HEK293 (cell line): ENCODE results near the gene PRKCG.
A peak's percentile ranks its signal among the peaks of the same experiment; 100 is the strongest.

ENCODE experiments used
- CTCF ChIA-PET: fragments of 350-600 bp; formaldehyde crosslinking; extraction: SDS; loops from one replicate; lab custom pipeline; 2021; ENCODE audit warnings: antibody characterized with exemption; lab: Yijun Ruan, JAX
- POLR2A ChIA-PET: fragments of 300-600 bp; formaldehyde crosslinking; extraction: SDS; loops from one replicate; lab custom pipeline; 2020; ENCODE audit warnings: antibody characterized with exemption, inconsistent platforms; lab: Yijun Ruan, JAX
- H3K27ac ChIP-seq: fragments of 200-500 bp; sonication (Bioruptor generic); 2 replicates; pipeline ENCODE4 v1.5.1; 2014; ENCODE audit warnings: low read depth, low read length, control low read depth, inconsistent platforms; ENCODE audit errors: extremely low read depth
- H3K36me3 ChIP-seq, 2 experiments: fragments of 200-500 bp in 1 of 2; sonication (Bioruptor generic) in 1 of 2; 1 replicate in 1 of 2; 2 replicates in 1 of 2; pipeline ENCODE4 v1.5.1; 2014 to 2017; ENCODE audit warnings: inconsistent platforms in 2 of 2, low read length in 2 of 2; ENCODE audit not compliant: control insufficient read depth in 2 of 2, insufficient read depth in 1 of 2
- H3K4me1 ChIP-seq: fragments of 200-500 bp; sonication (Bioruptor generic); 2 replicates; pipeline ENCODE4 v1.5.1; 2014; ENCODE audit warnings: mild to moderate bottlenecking, low read length, inconsistent platforms; ENCODE audit not compliant: control insufficient read depth, insufficient read depth
- H3K4me3 ChIP-seq: 2 replicates; pipeline ENCODE4 v1.5.1; 2011; ENCODE audit warnings: low read depth, mild to moderate bottlenecking, control low read depth, low read length, moderate library complexity
- H3K9me3 ChIP-seq: fragments of 200-500 bp; sonication (Bioruptor generic); 2 replicates; pipeline ENCODE4 v1.5.1; 2014; ENCODE audit warnings: low read depth, low read length, inconsistent platforms; ENCODE audit not compliant: control insufficient read depth, insufficient read depth
- GLI2 ChIP-seq: fragments of 450-650 bp; formaldehyde crosslinking; IDR thresholded peaks from 2 replicates; pipeline ENCODE4; 2017; ENCODE audit warnings: missing biosample characterization, missing genetic modification characterization, low read depth, borderline replicate concordance
- GLIS2 ChIP-seq: fragments of 450-650 bp; formaldehyde crosslinking; IDR thresholded peaks from 2 replicates; pipeline ENCODE4 v1.5.1; 2016; ENCODE audit warnings: missing biosample characterization, missing genetic modification characterization
- KLF16 ChIP-seq: fragments of 450-650 bp; formaldehyde crosslinking; IDR thresholded peaks from 2 replicates; pipeline ENCODE4 v1.5.1; 2017; ENCODE audit warnings: missing biosample characterization, missing genetic modification characterization
- MZF1 ChIP-seq: fragments of 450-650 bp; formaldehyde crosslinking; IDR thresholded peaks from 2 replicates; pipeline ENCODE4 v1.5.1; 2017; ENCODE audit warnings: missing biosample characterization, missing genetic modification characterization, borderline replicate concordance
- PRDM1 ChIP-seq: fragments of 450-650 bp; formaldehyde crosslinking; IDR thresholded peaks from 2 replicates; pipeline ENCODE4; 2016; ENCODE audit warnings: missing biosample characterization, missing genetic modification characterization
- SCRT2 ChIP-seq: fragments of 450-650 bp; formaldehyde crosslinking; IDR thresholded peaks from 2 replicates; pipeline ENCODE4 v1.5.1; 2016; ENCODE audit warnings: missing biosample characterization, missing genetic modification characterization
- ZBTB1 ChIP-seq: fragments of 450-650 bp; formaldehyde crosslinking; IDR thresholded peaks from 2 replicates; pipeline ENCODE4 v1.5.1; 2016; ENCODE audit warnings: missing biosample characterization, missing genetic modification characterization
- ZEB2 ChIP-seq: fragments of 450-650 bp; formaldehyde crosslinking; IDR thresholded peaks from 2 replicates; pipeline ENCODE4 v1.5.1; 2016; ENCODE audit warnings: missing biosample characterization, missing genetic modification characterization
- ZFP41 ChIP-seq: fragments of 450-650 bp; formaldehyde crosslinking; IDR thresholded peaks from 2 replicates; pipeline ENCODE4 v1.5.1; 2016; ENCODE audit warnings: missing biosample characterization, missing genetic modification characterization, borderline replicate concordance
- ZNF274 ChIP-seq, 2 experiments: fragments of 200-500 bp in 1 of 2; fragments of 450-650 bp in 1 of 2; sonication (Bioruptor generic) in 1 of 2; formaldehyde crosslinking in 1 of 2; IDR thresholded peaks; 2 replicates each; pipeline versions ENCODE4 v1.5.1 to v1.6.1; 2014 to 2016; ENCODE audit warnings: borderline replicate concordance in 1 of 2, inconsistent platforms in 1 of 2, low read length in 1 of 2, missing biosample characterization in 1 of 2, missing genetic modification characterization in 1 of 2
- ZNF416 ChIP-seq: fragments of 450-650 bp; formaldehyde crosslinking; IDR thresholded peaks from 2 replicates; pipeline ENCODE4 v1.5.1; 2016; ENCODE audit warnings: missing biosample characterization, missing genetic modification characterization
- ZNF521 ChIP-seq: fragments of 450-650 bp; formaldehyde crosslinking; IDR thresholded peaks from 2 replicates; pipeline ENCODE4 v1.5.1; 2017; ENCODE audit warnings: missing biosample characterization, mild to moderate bottlenecking, missing genetic modification characterization
- ZNF610 ChIP-seq: fragments of 450-650 bp; formaldehyde crosslinking; IDR thresholded peaks from 2 replicates; pipeline ENCODE4 v1.5.1; 2016; ENCODE audit warnings: missing biosample characterization, missing genetic modification characterization, borderline replicate concordance
- ZNF624 ChIP-seq: fragments of 450-650 bp; formaldehyde crosslinking; IDR thresholded peaks from 2 replicates; pipeline ENCODE4 v1.5.1; 2017; ENCODE audit warnings: missing biosample characterization, missing genetic modification characterization
- ZNF626 ChIP-seq: fragments of 450-650 bp; sonication (Bioruptor Pico); formaldehyde crosslinking; IDR thresholded peaks from 2 replicates; pipeline ENCODE4 v1.5.1; 2018; ENCODE audit warnings: missing biosample characterization, missing genetic modification characterization, inconsistent platforms
- ZNF670 ChIP-seq: fragments of 450-650 bp; formaldehyde crosslinking; IDR thresholded peaks from 2 replicates; pipeline ENCODE4 v1.5.1; 2016; ENCODE audit warnings: missing biosample characterization, missing genetic modification characterization, low read depth
- ZNF707 ChIP-seq: fragments of 450-650 bp; formaldehyde crosslinking; IDR thresholded peaks from 2 replicates; pipeline ENCODE4 v1.5.1; 2016; ENCODE audit warnings: missing biosample characterization, missing genetic modification characterization
- ZNF76 ChIP-seq: fragments of 450-650 bp; formaldehyde crosslinking; IDR thresholded peaks from 2 replicates; pipeline ENCODE4; 2016; ENCODE audit warnings: low read depth, missing biosample characterization, missing genetic modification characterization, borderline replicate concordance
- ZNF776 ChIP-seq: fragments of 450-650 bp; formaldehyde crosslinking; IDR thresholded peaks from 2 replicates; pipeline ENCODE4 v1.5.0; 2017; ENCODE audit warnings: missing biosample characterization, missing genetic modification characterization, borderline replicate concordance
- ZSCAN16 ChIP-seq: fragments of 450-650 bp; formaldehyde crosslinking; IDR thresholded peaks from 2 replicates; pipeline ENCODE4 v1.5.1; 2016; ENCODE audit warnings: missing biosample characterization, missing genetic modification characterization
- ZSCAN30 ChIP-seq: fragments of 450-650 bp; IDR thresholded peaks from 2 replicates; pipeline ENCODE4 v1.5.1; 2018; ENCODE audit warnings: missing biosample characterization, mild to moderate bottlenecking, missing genetic modification characterization, moderate library complexity
- TF ChIP-seq, protein P1 (sequence below): fragments of 450-650 bp; formaldehyde crosslinking; IDR thresholded peaks from 2 replicates; pipeline ENCODE4 v1.5.1; 2016; ENCODE audit warnings: missing biosample characterization, missing genetic modification characterization
- TF ChIP-seq, protein P2 (sequence below): fragments of 450-650 bp; formaldehyde crosslinking; IDR thresholded peaks from 2 replicates; pipeline ENCODE4; 2016; ENCODE audit warnings: missing biosample characterization, missing genetic modification characterization
- TF ChIP-seq, protein P3 (sequence below): fragments of 450-650 bp; IDR thresholded peaks from 2 replicates; pipeline ENCODE4 v1.5.1; 2018; ENCODE audit warnings: missing biosample characterization, missing genetic modification characterization
- TF ChIP-seq, protein P4 (sequence below): fragments of 450-650 bp; formaldehyde crosslinking; conservative IDR thresholded peaks from 2 replicates; pipeline ENCODE4 v1.5.1; 2016; ENCODE audit warnings: low read depth, missing biosample characterization, missing genetic modification characterization
- TF ChIP-seq, protein P5 (sequence below): fragments of 450-650 bp; formaldehyde crosslinking; IDR thresholded peaks from 2 replicates; pipeline ENCODE4 v1.5.1; 2017; ENCODE audit warnings: missing biosample characterization, missing genetic modification characterization

PRKCG gene

DNA sequence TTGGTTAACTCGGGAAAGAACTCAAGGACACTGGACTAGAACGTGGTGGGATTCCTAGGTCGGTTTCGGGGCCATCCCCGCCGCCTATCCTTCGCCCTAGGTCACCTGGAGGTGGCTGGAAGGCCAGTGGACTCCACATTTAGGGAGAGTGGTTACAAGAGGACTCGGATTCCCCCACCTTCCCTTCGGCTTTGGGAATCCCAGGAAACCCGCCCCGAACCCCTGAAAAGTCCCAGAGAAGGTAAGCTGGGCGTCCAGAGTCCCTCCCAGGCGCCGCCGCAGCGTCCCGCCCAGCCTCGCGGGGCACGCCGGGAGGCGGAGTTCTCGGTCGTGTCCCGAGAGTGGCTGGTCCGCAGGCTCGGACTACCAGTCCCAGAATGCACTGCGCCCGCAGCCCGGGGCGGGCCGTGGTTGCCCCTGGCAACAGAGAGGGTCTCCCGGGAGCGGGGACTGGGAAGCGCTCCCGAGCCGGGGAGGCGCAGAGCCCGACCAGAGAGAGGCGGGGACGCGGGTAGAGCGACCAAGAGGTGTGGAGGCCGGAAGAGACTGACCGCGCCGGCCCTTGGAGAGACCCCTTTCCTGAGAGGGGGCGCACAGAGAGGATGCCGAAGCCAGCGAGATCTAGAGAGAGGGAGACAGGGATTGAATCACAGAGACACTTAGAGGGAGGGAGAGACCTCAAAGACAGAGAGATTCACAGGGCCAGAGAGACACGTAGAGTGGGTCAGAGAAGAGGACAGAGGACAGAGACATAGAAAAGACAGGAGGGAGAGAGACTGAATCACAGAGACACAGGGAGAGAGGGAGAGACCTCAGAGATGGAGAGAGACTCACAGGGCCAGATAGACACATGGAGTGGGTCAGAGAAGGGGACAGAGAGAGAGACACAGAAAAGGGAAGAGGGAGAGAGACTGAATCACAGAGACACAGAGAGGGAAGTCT, 2.6 kb upstream of the PRKCG start:
- POLR2A ChIA-PET = interaction anchor here (0.5 to 1.6 kb wide), 10 partner anchors 9 to 310 kb away, joined by 3 to 39 read pairs (median 4); partner anchors contain the start of genes MBOAT7, MYADM and NDUFA3
- H3K4me1 ChIP-seq = peaks cover 8% of the 10 kb centered on the region; the same call in 1 of the 2 replicates
- peak overlapping the region; percentile 27; the same call in 1 of the 2 replicates for H3K27ac ChIP-seq
- peaks cover 5 to 7% of the 10 kb centered on the region in 2 experiments; a peak in 2 of 3 replicates for H3K36me3 ChIP-seq
- H3K9me3 ChIP-seq = no peaks in the 10 kb centered on the region
- H3K4me3 ChIP-seq = peak overlapping the region; percentile 58
- CTCF ChIA-PET = interaction anchor here (0.6 to 0.8 kb wide), 3 partner anchors 38 to 404 kb away, joined by 3 to 4 read pairs (median 3); no protein-coding TSS in a partner anchor
- no peak for TF ChIP-seq ZNF670 (tag by site-specific recombination)
- no peak for TF ChIP-seq SCRT2 (tag by site-specific recombination)
- no peak for TF ChIP-seq ZSCAN16
- TF ChIP-seq, protein P1, sequence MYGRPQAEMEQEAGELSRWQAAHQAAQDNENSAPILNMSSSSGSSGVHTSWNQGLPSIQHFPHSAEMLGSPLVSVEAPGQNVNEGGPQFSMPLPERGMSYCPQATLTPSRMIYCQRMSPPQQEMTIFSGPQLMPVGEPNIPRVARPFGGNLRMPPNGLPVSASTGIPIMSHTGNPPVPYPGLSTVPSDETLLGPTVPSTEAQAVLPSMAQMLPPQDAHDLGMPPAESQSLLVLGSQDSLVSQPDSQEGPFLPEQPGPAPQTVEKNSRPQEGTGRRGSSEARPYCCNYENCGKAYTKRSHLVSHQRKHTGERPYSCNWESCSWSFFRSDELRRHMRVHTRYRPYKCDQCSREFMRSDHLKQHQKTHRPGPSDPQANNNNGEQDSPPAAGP = no peak
- TF ChIP-seq KLF16 = peak; percentile 0; the same call in 1 of the 2 replicates
- TF ChIP-seq PRDM1 = no peak
- TF ChIP-seq ZEB2 (tag by site-specific recombination) = no peak
- TF ChIP-seq, protein P2, sequence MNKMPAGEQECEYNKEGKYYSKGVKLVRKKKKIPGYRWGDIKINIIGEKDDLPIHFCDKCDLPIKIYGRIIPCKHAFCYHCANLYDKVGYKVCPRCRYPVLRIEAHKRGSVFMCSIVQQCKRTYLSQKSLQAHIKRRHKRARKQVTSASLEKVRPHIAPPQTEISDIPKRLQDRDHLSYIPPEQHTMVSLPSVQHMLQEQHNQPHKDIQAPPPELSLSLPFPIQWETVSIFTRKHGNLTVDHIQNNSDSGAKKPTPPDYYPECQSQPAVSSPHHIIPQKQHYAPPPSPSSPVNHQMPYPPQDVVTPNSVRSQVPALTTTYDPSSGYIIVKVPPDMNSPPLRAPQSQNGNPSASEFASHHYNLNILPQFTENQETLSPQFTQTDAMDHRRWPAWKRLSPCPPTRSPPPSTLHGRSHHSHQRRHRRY = no peak
- TF ChIP-seq ZNF626 (tag by site-specific recombination) = no peak
- TF ChIP-seq ZNF610 (tag by site-specific recombination) = no peak
- TF ChIP-seq ZNF521 = no peak
- no peak for TF ChIP-seq ZSCAN30 (tag by site-specific recombination)
- no peak for TF ChIP-seq ZBTB1 (tag by site-specific recombination)
- TF ChIP-seq, protein P3, sequence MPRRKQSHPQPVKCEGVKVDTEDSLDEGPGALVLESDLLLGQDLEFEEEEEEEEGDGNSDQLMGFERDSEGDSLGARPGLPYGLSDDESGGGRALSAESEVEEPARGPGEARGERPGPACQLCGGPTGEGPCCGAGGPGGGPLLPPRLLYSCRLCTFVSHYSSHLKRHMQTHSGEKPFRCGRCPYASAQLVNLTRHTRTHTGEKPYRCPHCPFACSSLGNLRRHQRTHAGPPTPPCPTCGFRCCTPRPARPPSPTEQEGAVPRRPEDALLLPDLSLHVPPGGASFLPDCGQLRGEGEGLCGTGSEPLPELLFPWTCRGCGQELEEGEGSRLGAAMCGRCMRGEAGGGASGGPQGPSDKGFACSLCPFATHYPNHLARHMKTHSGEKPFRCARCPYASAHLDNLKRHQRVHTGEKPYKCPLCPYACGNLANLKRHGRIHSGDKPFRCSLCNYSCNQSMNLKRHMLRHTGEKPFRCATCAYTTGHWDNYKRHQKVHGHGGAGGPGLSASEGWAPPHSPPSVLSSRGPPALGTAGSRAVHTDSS = no peak
- no peak for TF ChIP-seq ZNF416 (tag by site-specific recombination)
- no peak for TF ChIP-seq ZNF274 (IDR thresholded peaks at IDR 0.05; ENCODE audit: low read length)
- no peak for TF ChIP-seq ZNF274 (tag by site-specific recombination; IDR thresholded peaks at IDR 0.05; ENCODE audit: borderline replicate concordance)
- TF ChIP-seq ZNF624 = no peak
- no peak for TF ChIP-seq ZFP41
- TF ChIP-seq ZNF707 (tag by site-specific recombination) = no peak
- no peak for TF ChIP-seq GLIS2 (tag by site-specific recombination)
- TF ChIP-seq GLI2 (tag by site-specific recombination) = no peak
- TF ChIP-seq ZNF776 (tag by site-specific recombination) = no peak
- TF ChIP-seq, protein P4, sequence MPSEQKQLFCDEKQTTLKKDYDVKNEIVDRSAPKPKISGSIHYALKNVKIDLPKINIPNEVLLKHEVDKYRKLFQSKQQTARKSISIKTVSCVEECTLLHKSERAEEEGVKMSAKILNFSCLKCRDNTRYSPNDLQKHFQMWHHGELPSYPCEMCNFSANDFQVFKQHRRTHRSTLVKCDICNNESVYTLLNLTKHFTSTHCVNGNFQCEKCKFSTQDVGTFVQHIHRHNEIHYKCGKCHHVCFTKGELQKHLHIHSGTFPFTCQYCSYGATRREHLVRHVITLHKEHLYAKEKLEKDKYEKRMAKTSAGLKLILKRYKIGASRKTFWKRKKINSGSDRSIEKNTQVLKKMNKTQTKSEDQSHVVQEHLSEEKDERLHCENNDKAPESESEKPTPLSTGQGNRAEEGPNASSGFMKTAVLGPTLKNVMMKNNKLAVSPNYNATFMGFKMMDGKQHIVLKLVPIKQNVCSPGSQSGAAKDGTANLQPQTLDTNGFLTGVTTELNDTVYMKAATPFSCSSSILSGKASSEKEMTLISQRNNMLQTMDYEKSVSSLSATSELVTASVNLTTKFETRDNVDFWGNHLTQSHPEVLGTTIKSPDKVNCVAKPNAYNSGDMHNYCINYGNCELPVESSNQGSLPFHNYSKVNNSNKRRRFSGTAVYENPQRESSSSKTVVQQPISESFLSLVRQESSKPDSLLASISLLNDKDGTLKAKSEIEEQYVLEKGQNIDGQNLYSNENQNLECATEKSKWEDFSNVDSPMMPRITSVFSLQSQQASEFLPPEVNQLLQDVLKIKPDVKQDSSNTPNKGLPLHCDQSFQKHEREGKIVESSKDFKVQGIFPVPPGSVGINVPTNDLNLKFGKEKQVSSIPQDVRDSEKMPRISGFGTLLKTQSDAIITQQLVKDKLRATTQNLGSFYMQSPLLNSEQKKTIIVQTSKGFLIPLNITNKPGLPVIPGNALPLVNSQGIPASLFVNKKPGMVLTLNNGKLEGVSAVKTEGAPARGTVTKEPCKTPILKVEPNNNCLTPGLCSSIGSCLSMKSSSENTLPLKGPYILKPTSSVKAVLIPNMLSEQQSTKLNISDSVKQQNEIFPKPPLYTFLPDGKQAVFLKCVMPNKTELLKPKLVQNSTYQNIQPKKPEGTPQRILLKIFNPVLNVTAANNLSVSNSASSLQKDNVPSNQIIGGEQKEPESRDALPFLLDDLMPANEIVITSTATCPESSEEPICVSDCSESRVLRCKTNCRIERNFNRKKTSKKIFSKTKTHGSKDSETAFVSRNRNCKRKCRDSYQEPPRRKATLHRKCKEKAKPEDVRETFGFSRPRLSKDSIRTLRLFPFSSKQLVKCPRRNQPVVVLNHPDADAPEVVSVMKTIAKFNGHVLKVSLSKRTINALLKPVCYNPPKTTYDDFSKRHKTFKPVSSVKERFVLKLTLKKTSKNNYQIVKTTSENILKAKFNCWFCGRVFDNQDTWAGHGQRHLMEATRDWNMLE (tag by site-specific recombination) = no peak
- no peak for TF ChIP-seq MZF1 (tag by site-specific recombination)
- TF ChIP-seq, protein P5, sequence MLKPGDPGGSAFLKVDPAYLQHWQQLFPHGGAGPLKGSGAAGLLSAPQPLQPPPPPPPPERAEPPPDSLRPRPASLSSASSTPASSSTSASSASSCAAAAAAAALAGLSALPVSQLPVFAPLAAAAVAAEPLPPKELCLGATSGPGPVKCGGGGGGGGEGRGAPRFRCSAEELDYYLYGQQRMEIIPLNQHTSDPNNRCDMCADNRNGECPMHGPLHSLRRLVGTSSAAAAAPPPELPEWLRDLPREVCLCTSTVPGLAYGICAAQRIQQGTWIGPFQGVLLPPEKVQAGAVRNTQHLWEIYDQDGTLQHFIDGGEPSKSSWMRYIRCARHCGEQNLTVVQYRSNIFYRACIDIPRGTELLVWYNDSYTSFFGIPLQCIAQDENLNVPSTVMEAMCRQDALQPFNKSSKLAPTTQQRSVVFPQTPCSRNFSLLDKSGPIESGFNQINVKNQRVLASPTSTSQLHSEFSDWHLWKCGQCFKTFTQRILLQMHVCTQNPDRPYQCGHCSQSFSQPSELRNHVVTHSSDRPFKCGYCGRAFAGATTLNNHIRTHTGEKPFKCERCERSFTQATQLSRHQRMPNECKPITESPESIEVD (tag by site-specific recombination) = no peak
- TF ChIP-seq ZNF76 (tag by site-specific recombination) = peak; percentile 98
